ENCODE results near the gene ZMAT3.

DNA sequence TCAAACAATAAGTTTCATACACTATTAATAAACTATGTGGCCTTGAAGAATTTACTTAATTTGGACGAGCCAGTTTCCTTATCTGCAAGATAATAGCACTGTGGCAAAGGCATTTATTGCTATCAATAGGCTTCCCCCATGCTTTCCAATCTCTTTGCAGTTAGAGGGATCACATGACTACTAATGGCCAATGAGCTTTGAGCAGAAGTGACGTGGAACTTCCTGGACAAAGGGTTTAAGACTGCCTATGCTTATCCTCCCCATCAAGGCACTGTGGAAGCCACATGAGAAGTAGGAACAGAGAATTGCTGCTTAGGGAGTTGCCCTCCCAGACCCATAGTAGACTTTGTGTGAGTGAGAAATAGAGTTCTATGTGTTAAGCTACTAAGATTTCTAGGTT, 16.7 kb upstream of the ZMAT3 start:
- no peak for TF ChIP-seq POLR2A (IDR thresholded peaks at IDR 0.05)
- TF ChIP-seq, protein P1, sequence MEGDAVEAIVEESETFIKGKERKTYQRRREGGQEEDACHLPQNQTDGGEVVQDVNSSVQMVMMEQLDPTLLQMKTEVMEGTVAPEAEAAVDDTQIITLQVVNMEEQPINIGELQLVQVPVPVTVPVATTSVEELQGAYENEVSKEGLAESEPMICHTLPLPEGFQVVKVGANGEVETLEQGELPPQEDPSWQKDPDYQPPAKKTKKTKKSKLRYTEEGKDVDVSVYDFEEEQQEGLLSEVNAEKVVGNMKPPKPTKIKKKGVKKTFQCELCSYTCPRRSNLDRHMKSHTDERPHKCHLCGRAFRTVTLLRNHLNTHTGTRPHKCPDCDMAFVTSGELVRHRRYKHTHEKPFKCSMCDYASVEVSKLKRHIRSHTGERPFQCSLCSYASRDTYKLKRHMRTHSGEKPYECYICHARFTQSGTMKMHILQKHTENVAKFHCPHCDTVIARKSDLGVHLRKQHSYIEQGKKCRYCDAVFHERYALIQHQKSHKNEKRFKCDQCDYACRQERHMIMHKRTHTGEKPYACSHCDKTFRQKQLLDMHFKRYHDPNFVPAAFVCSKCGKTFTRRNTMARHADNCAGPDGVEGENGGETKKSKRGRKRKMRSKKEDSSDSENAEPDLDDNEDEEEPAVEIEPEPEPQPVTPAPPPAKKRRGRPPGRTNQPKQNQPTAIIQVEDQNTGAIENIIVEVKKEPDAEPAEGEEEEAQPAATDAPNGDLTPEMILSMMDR (IDR thresholded peaks at IDR 0.05), result no peak

Measured in Peyer's patch (tissue), 4 donors.